ENCODE measurements around the gene COL13A1. TPM values are rescaled to one million over a fixed set of nuclear protein-coding genes. Genes with fewer than 3 reads are reported as not detected.

The COL13A1 gene
- total and polyA plus RNA-seq, 2 donors (not counting 1 experiment from before 2014, with no cell fraction given) = 5.7 to 7.4 TPM

DNA sequence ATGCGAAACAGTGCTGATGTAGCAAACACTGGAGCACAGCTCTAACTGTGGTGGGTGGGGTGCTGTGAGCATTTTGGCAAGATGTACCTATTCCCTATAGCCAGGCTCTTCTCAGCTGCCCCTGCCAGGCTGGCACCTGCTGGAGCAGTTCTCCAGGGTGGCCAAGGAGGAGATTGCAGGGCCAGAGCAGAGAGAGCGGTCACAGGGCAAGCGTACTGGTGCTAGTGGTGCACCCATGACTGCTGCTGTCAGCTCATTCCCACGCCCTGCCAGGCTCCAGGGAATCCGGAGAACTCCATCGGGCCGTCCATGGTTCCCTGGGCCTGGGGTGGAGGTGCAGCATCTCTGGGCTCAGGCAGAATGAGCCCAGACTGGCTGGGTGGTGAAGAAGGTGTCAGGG, 2.1 kb downstream of the COL13A1 start:
- H3K4me2 ChIP-seq (ENCODE audit: extremely low read depth, insufficient read depth, low read length) = peak overlapping the region; percentile 86
- no peaks in the 10 kb centered on the region for H3K9me3 ChIP-seq (ENCODE audit: control insufficient read depth, insufficient read depth, low read depth, low read length)
- no peak overlapping the region for H3K9ac ChIP-seq (ENCODE audit: insufficient read depth, low read length)
- no peaks in the 10 kb centered on the region for H4K20me1 ChIP-seq (ENCODE audit: control insufficient read depth, extremely low read depth, insufficient read depth, low read length)
- TF ChIP-seq CTCF (conservative IDR thresholded peaks at IDR 0.05 in 1 of 2, IDR thresholded peaks at IDR 0.05 in 1 of 2; ENCODE audit: low read depth in 1 of 2, low read length in 2 of 2) (no peak), EZH2 (IDR thresholded peaks at IDR 0.05; ENCODE audit: low read length, missing control alignments) (no peak)
- H3K36me3 ChIP-seq (ENCODE audit: control insufficient read depth, insufficient read depth, low read length) = peaks cover 2% of the 10 kb centered on the region
- peaks cover 17% of the 10 kb centered on the region for H3K4me1 ChIP-seq (ENCODE audit: control insufficient read depth, extremely low read depth, insufficient read depth, low read length)
- H2AFZ ChIP-seq (ENCODE audit: low read length) = no peak overlapping the region
- H3K79me2 ChIP-seq (ENCODE audit: control insufficient read depth, insufficient read depth, low read length) = peaks cover 37% of the 10 kb centered on the region
- no peaks in the 10 kb centered on the region for H3K27me3 ChIP-seq (ENCODE audit: control insufficient read depth, insufficient read depth, low read length)
- H3K27ac ChIP-seq (ENCODE audit: insufficient read depth, low read length) = no peak overlapping the region
- DNase-seq (ENCODE audit: low read depth in 2 of 2) = peak in 1 of 2 donors; percentile 18
- peak overlapping the region; percentile 64 to 92 (median 84) for H3K4me3 ChIP-seq (replicated peaks in 1 of 4; ENCODE audit: control extremely low read depth in 1 of 4, insufficient read depth in 1 of 4, low read depth in 3 of 4, low read length in 4 of 4)

GRCh38 chr10:69804775-69805174, 3.1 kb downstream of the COL13A1 start:
- Histone ChIP-seq H3K4me1 (ENCODE audit: control insufficient read depth, extremely low read depth, insufficient read depth, low read length) (peaks cover 17% of the 10 kb centered on the region), H3K4me2 (ENCODE audit: extremely low read depth, insufficient read depth, low read length) (no peak overlapping the region), H3K9ac (ENCODE audit: insufficient read depth, low read length) (no peak overlapping the region), H3K9me3 (ENCODE audit: control insufficient read depth, insufficient read depth, low read depth, low read length) (no peaks in the 10 kb centered on the region), H3K36me3 (ENCODE audit: control insufficient read depth, insufficient read depth, low read length) (peaks cover 2% of the 10 kb centered on the region), H3K79me2 (ENCODE audit: control insufficient read depth, insufficient read depth, low read length) (peaks cover 40% of the 10 kb centered on the region), H3K27me3 (ENCODE audit: control insufficient read depth, insufficient read depth, low read length) (no peaks in the 10 kb centered on the region), H2AFZ (ENCODE audit: low read length) (no peak overlapping the region), H4K20me1 (ENCODE audit: control insufficient read depth, extremely low read depth, insufficient read depth, low read length) (no peaks in the 10 kb centered on the region), H3K4me3 (replicated peaks in 1 of 4; ENCODE audit: control extremely low read depth in 1 of 4, insufficient read depth in 1 of 4, low read depth in 3 of 4, low read length in 4 of 4) (peak overlapping the region in 2 of 4 experiments; percentile 64 to 78), H3K27ac (ENCODE audit: insufficient read depth, low read length) (no peak overlapping the region)
- no peak for DNase-seq (ENCODE audit: low read depth in 2 of 2)
- TF ChIP-seq CTCF (conservative IDR thresholded peaks at IDR 0.05 in 1 of 2, IDR thresholded peaks at IDR 0.05 in 1 of 2; ENCODE audit: low read depth in 1 of 2, low read length in 2 of 2) (no peak), EZH2 (IDR thresholded peaks at IDR 0.05; ENCODE audit: low read length, missing control alignments) (no peak)

GRCh38 chr10:69807122-69807521, 5.4 kb downstream of the COL13A1 start:
- peaks cover 14% of the 10 kb centered on the region for H3K4me1 ChIP-seq (ENCODE audit: control insufficient read depth, extremely low read depth, insufficient read depth, low read length)
- H3K36me3 ChIP-seq (ENCODE audit: control insufficient read depth, insufficient read depth, low read length) = peaks cover 2% of the 10 kb centered on the region
- H3K9me3 ChIP-seq (ENCODE audit: control insufficient read depth, insufficient read depth, low read depth, low read length) = no peaks in the 10 kb centered on the region
- no peak overlapping the region for H3K9ac ChIP-seq (ENCODE audit: insufficient read depth, low read length)
- H3K79me2 ChIP-seq (ENCODE audit: control insufficient read depth, insufficient read depth, low read length) = peaks cover 51% of the 10 kb centered on the region
- peak; percentile 48 to 92 for DNase-seq (ENCODE audit: low read depth in 2 of 2)
- H3K4me3 ChIP-seq (replicated peaks in 1 of 4; ENCODE audit: control extremely low read depth in 1 of 4, insufficient read depth in 1 of 4, low read depth in 3 of 4, low read length in 4 of 4) = no peak overlapping the region
- H4K20me1 ChIP-seq (ENCODE audit: control insufficient read depth, extremely low read depth, insufficient read depth, low read length) = no peaks in the 10 kb centered on the region
- H3K27ac ChIP-seq (ENCODE audit: insufficient read depth, low read length) = peak overlapping the region; percentile 75
- no peaks in the 10 kb centered on the region for H3K27me3 ChIP-seq (ENCODE audit: control insufficient read depth, insufficient read depth, low read length)
- no peak for TF ChIP-seq CTCF (conservative IDR thresholded peaks at IDR 0.05 in 1 of 2, IDR thresholded peaks at IDR 0.05 in 1 of 2; ENCODE audit: low read depth in 1 of 2, low read length in 2 of 2)
- no peak for TF ChIP-seq EZH2 (IDR thresholded peaks at IDR 0.05; ENCODE audit: low read length, missing control alignments)
- H2AFZ ChIP-seq (ENCODE audit: low read length) = no peak overlapping the region
- peak overlapping the region; percentile 85 for H3K4me2 ChIP-seq (ENCODE audit: extremely low read depth, insufficient read depth, low read length)
